Activated CD4-positive, alpha-beta T cell treated with anti-CD3 and anti-CD28 coated beads, Interleukin-2, amount 50 U/mL, for 16 hours (primary cell): ENCODE measurements around the gene CTIF.
A peak's percentile ranks its signal among the peaks of the same experiment; 100 is the strongest.
"Not testable (repeated sequence)": the region's sequence is repeated elsewhere in the genome, so short reads cannot be mapped to it uniquely, and the experiment has no call there.

Source experiments
- DNase-seq: peaks from one replicate; pipeline ENCODE4 v3.0.0-alpha.2; 2020

Gene CTIF

GRCh38 chr18:48538531-48539405 is at the start of gene CTIF:
TSS of gene CTIF (plus strand) at chr18:48539031. CDS start at chr18:48619566, 80,535 bp downstream.
- DNase-seq: peak; percentile 79

GRCh38 chr18:48490641-48491293 is 48.1 kb upstream of the CTIF start:
- no peak for DNase-seq

GRCh38 chr18:48492880-48493279 is 46.0 kb upstream of the CTIF start:
- no peak for DNase-seq

- DNase-seq: no peak
Measured at GRCh38 chr18:48493434-48494230, 45.2 kb upstream of the CTIF start.

GRCh38 chr18:48497863-48498262 is 41.0 kb upstream of the CTIF start:
- DNase-seq: no peak

- no peak for DNase-seq
Measured at GRCh38 chr18:48500517-48500916, 38.3 kb upstream of the CTIF start.

- DNase-seq: no peak
Measured at GRCh38 chr18:48502906-48503305, 35.9 kb upstream of the CTIF start.

- DNase-seq: no peak
Measured at GRCh38 chr18:48504819-48505218, 34.0 kb upstream of the CTIF start.

- DNase-seq: not testable (repeated sequence)
Measured at GRCh38 chr18:48506983-48507568, 31.8 kb upstream of the CTIF start.

GRCh38 chr18:48512498-48512897 is 26.3 kb upstream of the CTIF start:
- not testable (repeated sequence) for DNase-seq

- DNase-seq: no peak
Measured at GRCh38 chr18:48514786-48515185, 24.0 kb upstream of the CTIF start.

GRCh38 chr18:48517048-48517447 is 21.8 kb upstream of the CTIF start:
- DNase-seq: no peak

- DNase-seq: no peak
Measured at GRCh38 chr18:48519431-48520100, 19.3 kb upstream of the CTIF start.

- no peak for DNase-seq
Measured at GRCh38 chr18:48521723-48522122, 17.1 kb upstream of the CTIF start.

GRCh38 chr18:48525671-48526070 is 13.2 kb upstream of the CTIF start:
- no peak for DNase-seq

- DNase-seq: no peak
Measured at GRCh38 chr18:48527461-48527860, 11.4 kb upstream of the CTIF start.

- no peak for DNase-seq
Measured at GRCh38 chr18:48528861-48529260, 10.0 kb upstream of the CTIF start.

GRCh38 chr18:48529796-48530195 is 9.0 kb upstream of the CTIF start:
- no peak for DNase-seq

- no peak for DNase-seq
Measured at GRCh38 chr18:48530399-48531081, 8.3 kb upstream of the CTIF start.

GRCh38 chr18:48531082-48531403 is 7.8 kb upstream of the CTIF start:
- no peak for DNase-seq

GRCh38 chr18:48531908-48532307 is 6.9 kb upstream of the CTIF start:
- no peak for DNase-seq
